Activated CD4-positive, alpha-beta T cell treated with anti-CD3 and anti-CD28 coated beads, Interleukin-10, Interleukin-2, amounts not matched to agents 100 ng/mL and 50 ng/mL, durations not matched to agents 16 hours and 8 hours (primary cell): Measurements from ENCODE around the gene KAT2B.
A peak's percentile ranks its signal among the peaks of the same experiment; 100 is the strongest.
"Not testable (repeated sequence)": the region's sequence is repeated elsewhere in the genome, so short reads cannot be mapped to it uniquely, and the experiment has no call there.

ENCODE experiments used
- DNase-seq: peaks from one replicate; pipeline ENCODE4 v3.0.0-alpha.2; 2020

The KAT2B gene

DNA sequence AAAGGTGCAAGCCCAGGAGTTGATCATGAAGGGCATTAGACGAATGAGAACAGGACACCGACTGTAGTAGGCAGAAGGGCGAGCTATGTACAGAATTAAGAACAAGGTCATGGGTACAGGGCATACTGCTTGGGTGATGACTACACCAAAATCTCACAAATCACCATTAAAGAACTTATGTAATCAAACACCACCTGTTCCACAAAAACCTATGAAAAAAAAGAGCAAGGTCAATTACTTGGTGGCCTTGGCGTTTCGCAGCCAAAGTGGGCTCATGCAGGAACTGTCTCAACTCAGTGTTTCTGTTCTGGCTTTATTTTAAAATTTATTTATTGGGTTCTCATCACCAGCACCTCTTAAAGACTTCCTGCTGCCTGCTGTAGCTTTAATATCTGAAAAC is 2.1 kb downstream of the KAT2B start:
- DNase-seq, result no peak

DNA sequence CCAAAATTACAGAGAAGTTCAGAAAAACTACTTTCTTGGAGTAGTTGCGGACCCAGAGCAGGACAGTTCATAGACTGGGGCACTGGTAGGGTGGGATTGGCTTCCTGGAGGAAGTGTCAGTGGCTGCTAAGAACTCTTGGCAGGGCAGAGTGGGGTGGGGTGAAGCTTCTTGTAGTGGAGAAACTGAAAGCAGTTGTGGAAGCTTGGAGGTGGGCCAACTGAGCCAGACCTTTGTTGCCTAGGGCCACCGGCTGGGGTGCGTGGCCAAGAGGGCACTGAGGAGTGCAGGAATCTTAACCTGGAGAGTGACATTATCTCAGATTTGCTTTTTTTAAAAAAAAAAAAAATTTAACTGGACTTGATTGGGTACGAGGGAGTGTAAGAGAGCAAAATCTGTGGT is 3.1 kb downstream of the KAT2B start:
- peak; percentile 65 for DNase-seq

- DNase-seq, result no peak
Measured at GRCh38 chr3:20043825-20044224, 3.6 kb downstream of the KAT2B start.

DNA sequence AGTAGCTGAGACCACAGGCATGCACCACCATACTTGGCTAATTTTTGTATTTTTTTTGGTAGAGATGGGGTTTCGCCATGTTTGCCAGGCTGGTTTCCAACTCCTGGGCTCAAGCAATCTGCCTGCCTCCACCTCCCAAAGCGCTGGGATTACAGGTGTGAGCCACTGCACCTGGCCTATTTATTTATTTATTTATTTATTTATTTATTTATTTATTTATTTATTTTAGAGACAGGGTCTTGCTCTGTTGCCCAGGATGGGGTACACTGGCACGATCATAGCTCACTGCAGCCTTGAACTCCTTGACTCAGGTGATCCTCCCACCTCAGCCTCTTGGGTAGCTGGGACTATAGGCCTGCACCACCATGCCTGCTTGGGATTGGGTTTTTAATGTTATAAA is 4.9 kb downstream of the KAT2B start:
- not testable (repeated sequence) for DNase-seq

- no peak for DNase-seq
Measured at GRCh38 chr3:20046556-20046955, 6.3 kb downstream of the KAT2B start.

- DNase-seq, result no peak
Measured at GRCh38 chr3:20047341-20047779, 7.1 kb downstream of the KAT2B start.

DNA sequence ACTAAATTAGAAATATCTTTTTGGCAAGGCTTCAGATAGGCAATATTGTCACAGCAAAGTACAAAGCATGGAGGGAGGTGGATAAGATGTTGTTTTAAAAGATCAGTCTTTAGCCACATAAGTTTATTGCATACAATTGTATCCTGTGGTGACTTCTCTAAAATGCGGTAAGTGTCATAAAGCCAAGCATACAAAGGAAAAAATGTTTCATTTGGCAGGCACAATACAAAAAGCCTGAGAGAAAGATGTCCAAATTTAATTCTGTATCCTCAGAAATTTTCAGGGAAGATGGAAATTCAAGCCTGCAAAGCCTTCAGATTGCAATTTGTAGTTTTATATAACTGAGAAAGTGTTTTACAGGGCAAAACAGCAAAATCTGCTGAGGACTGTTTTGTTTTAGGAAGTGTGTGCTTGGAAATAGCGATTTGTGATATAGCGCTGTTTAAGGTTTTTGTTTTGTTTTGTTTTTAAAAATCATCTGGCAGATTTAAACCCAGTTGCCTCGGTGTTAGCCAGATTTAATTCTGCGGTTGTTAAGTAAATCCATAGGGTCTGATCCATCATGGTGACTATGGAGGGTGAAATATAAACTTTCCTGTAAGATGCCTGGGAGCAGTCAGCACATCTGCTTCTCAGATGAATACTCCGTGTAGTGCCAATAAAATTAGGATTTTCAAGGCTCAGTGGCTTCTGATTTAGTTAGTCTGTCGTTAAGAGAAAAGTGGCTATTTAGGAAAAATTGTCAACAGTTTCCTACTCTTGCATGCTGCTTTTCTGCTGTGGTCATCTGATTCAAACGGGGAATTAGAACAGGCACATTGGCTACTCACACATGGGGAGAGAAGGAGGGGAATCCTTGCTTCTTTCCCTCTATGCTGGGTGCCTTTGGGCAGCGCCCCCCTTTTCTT is 8.0 kb downstream of the KAT2B start:
- no peak for DNase-seq

DNA sequence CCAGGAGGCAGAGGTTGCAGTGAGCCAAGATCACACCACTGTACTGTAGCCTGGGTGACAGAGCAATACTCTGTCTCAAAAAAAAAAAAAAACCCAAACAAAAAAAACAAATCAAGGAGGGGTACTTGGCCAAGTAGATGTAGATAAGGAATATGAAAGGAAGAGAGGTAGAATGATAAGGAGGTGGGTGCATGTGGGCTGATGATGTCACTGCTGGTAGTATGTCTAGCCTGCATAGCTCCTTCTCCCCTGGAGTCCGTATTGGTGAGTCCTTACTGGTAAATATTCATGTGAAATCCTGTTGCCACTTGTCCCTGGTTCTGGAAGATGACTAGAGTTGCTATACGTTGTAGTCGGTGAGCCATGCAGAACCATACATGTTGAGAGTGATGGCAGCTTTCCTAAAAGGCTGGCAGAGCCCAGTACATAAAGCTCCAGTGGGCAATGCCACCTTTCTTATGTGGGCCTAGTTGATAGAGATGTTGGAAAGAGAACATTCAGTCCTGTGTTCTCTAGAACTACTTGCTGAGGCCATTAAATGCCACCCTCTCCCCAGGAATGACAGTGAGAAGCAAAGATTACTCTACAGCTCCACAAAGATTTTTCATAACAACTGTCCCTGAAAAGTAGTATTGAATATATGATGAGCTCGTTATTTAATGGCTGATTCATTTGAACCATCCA is 11.0 kb downstream of the KAT2B start:
- no peak for DNase-seq

DNA sequence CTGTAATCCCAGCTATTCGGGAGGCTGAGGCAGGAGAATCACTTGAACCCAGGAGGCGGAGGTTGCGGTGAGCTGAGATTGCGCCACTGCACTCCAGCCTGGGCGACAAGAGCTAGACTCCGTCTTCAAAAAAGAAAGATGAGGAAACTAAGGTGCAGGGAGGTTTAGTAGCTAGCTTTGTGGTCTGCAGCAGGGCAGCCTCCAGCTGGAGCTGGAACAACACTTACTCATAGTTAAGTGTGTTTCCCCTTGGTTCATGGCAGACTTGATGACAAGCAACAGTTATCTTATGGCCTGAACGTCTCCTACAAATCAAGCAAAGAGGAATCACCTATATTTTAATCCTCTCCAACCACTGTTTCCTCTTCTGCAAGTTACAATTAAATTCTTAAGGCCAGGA is 12.6 kb downstream of the KAT2B start:
- DNase-seq, result peak; percentile 39

- peak; percentile 98 for DNase-seq
Measured at GRCh38 chr3:20054549-20054987, 14.3 kb downstream of the KAT2B start.

DNA sequence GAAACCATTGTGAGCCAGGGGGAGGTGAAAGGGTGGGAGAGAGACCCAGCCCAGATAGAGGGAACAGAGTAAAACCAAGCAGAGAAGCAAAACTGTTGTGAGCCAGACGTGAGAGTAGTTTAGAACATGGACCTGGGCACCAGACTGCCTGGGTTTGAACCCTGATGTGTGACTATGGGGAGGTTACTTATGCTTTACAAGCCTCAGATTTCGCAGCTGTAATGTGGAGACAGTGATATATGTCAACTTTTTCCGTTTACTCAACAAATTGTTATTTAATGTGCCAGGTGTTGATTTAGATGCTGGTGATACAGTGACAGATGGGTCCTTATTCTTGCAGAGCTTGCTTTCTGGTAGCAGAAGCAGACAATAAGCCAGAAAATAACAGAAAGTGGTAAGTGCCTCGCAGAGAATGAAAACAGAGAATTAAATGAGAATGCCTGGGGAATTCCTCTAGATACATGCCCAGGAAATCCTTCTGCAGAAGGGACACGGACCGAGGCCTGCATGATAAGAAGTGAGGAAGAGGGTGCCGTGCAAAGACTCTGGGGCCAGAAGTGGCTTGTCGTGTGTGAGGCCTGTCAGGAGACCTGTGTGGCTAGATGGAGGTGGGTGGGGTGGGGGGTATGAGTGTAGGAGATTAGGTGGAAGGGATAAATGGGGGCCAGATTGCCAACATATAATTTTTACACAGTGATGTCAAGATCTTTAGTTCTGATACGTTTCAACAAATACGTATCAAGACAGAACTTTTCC is 15.0 kb downstream of the KAT2B start:
- peak; percentile 64 for DNase-seq

- DNase-seq, result no peak
Measured at GRCh38 chr3:20055842-20056241, 15.6 kb downstream of the KAT2B start.

DNA sequence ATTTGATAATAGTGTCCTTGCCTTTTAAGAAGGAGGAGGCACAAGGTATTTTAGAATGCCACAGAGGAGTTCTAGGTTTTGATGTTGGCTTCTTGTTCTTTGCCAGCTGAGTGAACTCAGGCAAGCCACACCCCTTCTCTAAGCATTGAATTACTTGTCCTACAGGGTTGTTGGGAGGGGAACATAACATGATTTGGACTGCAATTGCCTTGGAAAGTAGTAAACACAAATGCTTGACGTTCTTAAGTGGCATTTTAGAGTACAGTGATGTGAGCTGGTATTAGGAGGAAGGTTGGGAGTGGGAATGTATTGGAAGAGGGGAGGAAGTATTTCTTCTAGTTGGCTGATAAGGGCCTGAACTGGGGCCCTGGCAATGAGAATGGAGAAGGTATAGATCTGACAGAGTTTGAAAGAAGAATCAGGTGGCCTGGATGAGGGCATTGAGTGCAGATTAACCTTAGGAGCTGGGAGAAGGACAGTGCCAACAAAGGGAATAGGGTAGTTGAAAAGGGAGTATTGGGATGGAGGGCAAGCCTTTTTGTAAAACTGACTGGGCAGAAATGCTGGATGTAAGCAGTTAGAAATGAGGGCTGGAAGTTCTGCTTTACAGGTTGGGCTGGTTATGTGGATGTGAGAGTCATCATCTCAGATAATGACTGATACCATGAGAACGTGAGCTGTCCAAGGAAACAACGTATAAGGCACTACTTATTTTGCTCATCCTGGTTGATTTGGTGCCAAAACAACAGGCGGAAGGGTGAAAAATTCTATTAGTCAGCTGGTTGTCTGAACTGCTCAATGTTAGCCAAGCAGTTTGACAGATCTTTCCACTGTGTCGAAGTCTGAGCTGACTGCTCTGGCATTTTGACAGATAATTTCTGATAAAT is 16.7 kb downstream of the KAT2B start:
- DNase-seq, result peak; percentile 93

DNA sequence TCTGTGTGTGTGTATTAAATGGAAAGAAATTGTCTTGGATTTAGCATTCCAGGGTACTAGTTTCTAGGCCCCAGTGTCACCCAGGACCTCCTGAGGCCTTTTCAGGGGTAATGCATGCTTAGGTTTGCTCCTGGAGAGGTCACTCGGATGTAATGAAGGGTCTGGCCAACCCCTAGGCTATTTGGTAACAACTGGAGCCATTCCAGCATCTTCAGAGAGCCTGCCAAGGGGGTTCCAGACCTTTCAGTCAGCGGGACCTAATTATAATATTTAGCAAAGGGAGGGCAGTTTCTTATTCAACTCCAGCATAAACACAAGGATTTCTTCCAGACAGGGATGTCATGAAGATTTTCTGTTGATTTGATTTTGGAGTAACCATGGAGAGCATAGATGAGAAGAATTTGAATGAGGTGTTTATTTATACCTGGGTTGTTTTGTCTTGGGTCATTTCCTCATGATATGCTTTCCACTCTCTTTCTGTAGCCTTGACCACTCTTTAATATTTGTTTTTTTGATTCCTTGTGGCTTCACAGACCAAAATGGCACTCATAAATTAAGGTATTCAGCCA is 17.4 kb downstream of the KAT2B start:
- no peak for DNase-seq

GRCh38 chr3:20059929-20060328 is 19.7 kb downstream of the KAT2B start:
- DNase-seq, result no peak

DNA sequence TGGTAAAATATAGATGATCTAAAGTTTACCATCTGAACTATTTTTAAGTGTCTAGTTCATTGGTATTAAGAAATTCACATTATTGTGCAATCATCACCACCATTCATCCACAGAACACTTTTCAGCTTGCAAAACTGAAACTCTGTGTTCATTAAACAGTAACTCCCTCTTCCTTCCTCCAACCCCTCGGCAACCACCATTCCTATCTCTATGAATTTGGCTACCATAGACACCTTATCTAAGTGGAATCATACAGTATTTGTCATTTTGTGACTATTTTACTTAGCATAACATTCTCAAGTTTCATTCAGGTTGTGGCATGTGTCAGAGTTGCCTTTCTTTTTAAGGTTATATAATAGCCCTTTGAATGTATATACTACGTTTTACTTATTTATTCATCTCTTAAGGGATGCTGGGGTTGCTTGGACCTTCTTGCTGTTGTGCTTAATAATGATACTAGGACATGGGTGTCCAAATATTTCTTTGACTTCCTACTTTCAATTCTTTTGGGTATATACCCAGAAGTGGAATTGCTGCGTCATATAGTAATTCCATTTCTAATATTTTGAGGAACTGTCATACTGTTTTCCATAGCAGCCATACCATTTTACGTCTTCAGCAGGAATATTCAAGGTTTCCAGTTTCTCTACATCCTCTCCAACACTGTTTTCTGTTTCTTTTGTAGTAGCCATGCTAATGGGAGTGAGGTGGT is 20.9 kb downstream of the KAT2B start:
- peak; percentile 88 for DNase-seq

DNA sequence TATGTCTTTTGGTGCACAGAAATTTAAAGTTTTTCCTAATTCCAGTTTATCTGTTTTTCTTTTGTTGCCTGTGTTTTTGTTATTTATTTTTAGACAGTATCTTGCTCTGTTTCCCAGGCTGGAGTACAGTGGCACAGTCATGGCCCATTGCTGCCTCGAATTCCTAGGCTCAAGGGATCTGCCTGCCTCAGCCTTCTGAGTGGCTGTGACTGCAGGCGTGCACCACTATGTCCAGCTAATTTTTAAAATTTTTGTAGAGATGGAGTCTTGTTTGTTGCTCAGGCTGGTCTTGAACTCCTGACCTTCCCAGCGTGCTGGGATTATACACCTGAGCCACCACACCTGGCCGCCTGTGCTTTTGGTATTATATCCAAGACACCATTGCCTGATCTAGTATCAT is 22.8 kb downstream of the KAT2B start:
- DNase-seq, result no peak

DNA sequence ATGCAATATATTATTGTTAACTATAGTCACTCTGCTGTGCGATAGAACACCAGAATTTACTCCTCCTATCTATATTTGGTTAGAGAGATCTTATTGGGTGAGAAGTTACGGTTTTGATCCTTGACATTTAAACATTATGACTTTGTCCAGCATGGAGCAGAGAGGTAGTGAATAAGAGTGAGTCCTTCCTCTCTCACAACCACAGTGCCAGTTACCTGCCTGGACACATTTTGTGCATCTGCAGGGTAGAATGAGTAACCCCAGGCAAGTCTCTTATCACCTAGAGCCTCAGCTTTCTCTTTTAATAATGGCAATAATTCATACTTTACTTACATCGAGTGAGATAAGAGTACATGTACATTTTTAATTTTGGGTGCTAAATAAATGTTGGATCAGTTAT is 24.1 kb downstream of the KAT2B start:
- no peak for DNase-seq

- no peak for DNase-seq
Measured at GRCh38 chr3:20064796-20065564, 24.7 kb downstream of the KAT2B start.

- DNase-seq, result no peak
Measured at GRCh38 chr3:20066079-20066478, 25.8 kb downstream of the KAT2B start.
